HL-60/S4 treated with retinoic acid at 250 ng/mL for 4 days and 3 days (cell line): ENCODE results near the gene RERE.

Experiments used
- in situ Hi-C: fragments of 300-500 bp; cut with MboI; formaldehyde crosslinking; loops from 2 replicates; pipeline ENCODE4 v1.7.0; 2022; ENCODE audit warnings: low sequenced_read_pairs

RERE gene

DNA sequence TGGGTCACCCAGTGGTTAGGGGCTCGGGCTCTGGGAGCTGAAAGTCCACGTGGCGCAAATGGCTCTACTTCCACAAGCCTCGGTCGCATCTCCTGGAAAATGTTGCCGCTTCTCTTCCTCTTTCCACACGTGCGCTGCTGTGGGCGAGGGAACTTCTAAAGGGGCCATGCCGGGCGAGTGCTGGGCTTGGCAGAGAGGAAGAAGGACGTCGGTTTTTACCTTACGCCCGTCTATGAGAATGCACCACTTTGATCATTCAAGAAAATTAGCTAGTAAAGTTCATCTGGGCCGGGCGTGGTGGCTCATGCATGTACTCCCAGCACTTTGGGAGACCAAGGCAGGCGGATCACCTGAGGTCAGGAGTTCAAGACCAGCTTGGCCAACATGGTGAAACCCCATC is 489.2 kb downstream of the RERE start:
- in situ Hi-C loops, result no loop called here

DNA sequence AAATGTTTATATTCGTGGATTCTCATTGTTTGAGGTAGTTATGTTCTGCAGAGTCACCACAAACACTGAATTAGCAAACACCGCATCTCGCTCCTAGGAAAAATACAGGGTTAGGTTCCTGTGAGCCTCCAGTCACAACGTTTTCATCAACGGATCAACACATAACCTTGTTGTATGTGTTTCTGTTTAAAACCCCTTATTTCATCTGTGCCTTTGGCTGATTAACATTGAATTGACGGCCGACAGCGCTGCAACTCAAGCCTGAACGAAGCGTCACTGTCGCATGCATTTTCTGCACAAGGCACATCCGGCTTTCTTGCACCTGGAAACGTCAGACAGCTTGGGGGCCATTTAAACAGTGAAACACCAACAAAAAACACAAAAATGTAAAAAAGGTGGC is 491.2 kb downstream of the RERE start:
- in situ Hi-C loops, result no loop called here

GRCh38 chr1:8325771-8326170 is 491.7 kb downstream of the RERE start:
- in situ Hi-C loops, result no loop called here

DNA sequence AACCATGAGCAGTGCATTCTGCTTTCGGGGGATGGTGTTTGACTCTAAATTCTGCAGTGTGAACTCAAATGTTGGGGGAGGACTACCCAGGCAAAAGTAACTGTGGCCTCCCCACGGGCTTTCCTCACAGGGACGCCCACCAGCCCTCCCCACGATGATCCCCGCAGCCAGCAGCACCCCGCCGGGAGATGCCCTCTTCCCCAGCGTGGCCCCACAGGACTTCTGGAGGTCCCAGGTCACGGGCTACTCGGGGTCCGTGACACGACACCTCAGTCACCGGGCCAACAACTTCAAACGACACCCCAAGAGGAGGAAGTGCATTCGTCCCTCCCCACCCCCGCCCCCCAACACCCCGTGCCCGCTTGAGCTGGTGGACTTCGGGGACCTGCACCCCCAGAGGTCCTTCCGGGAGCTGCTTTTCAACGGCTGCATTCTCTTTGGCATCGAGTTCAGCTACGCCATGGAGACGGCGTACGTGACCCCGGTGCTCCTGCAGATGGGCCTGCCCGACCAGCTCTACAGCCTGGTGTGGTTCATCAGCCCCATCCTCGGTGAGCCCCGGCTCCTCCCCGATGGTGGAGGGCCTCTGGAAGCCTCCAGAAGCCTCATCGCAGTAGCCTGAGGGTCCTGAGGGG is 493.1 kb downstream of the RERE start:
- in situ Hi-C loops, result loop anchor here (25.0 kb wide), 2 partner anchors 312 to 662 kb away; no protein-coding TSS in a partner anchor

DNA sequence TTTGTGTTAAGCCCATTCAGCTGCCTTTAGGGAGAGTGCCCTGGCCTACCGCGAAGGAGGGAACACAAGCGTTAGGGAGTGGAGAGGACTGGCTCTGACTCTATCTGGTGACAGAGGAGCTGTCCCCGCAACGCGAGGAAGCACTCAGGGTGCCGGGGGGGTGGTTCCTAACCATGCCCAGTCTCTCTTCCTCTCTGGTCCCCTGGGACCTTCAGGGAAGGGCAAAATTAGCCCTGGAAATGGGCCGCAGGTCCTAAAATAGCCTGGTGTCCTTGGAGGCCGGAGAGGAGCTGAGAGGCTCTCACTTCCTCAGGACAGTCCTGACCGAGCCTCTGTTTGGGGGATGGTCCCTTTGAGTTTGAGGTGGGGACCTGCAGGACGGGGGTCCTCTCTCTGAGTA is 493.7 kb downstream of the RERE start:
- in situ Hi-C loops, result loop anchor here (25.0 kb wide), 2 partner anchors 311 to 661 kb away; no protein-coding TSS in a partner anchor

DNA sequence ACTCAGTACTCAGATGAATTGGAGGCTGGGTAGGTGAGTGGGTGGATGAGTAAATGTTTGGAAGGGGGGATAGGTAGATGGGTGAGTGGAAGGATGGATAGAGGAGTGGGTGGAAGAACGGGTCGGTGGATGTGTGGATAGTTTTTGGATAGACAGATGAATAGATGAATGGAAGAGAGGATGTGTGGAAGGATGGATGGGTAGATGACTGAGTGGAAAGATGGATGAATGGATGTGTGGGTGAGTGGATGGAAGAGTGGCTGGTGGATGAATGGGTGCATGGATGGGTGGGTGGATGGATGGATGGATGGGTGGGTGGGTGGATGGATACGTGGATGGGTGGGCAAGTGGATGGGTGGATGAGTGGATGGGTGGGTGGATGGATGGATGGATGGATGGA is 495.8 kb downstream of the RERE start:
- in situ Hi-C loops, result loop anchor here (25.0 kb wide), 2 partner anchors 309 to 659 kb away; no protein-coding TSS in a partner anchor

DNA sequence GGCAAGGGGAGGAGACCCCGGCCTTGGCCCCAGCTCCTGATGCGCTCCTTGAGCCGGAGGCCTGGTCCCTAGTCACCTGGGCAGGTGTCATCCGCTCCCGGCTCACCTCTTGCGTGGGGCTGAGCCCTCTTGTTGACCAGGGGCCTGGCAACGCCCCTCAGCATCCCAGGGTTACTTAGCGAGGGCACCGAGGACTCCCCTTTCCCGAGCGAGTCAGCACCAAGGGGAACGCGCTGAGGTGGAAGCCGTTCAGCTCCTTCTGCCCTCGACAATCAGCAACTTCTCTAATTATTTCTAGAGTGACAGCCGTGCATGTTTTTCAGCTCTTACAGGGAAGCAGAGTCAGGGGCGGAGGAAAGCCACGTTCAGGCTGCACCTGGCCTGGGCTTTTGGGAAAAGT is 499.0 kb downstream of the RERE start:
- in situ Hi-C loops, result loop anchor here (25.0 kb wide), 2 partner anchors 306 to 656 kb away; no protein-coding TSS in a partner anchor

DNA sequence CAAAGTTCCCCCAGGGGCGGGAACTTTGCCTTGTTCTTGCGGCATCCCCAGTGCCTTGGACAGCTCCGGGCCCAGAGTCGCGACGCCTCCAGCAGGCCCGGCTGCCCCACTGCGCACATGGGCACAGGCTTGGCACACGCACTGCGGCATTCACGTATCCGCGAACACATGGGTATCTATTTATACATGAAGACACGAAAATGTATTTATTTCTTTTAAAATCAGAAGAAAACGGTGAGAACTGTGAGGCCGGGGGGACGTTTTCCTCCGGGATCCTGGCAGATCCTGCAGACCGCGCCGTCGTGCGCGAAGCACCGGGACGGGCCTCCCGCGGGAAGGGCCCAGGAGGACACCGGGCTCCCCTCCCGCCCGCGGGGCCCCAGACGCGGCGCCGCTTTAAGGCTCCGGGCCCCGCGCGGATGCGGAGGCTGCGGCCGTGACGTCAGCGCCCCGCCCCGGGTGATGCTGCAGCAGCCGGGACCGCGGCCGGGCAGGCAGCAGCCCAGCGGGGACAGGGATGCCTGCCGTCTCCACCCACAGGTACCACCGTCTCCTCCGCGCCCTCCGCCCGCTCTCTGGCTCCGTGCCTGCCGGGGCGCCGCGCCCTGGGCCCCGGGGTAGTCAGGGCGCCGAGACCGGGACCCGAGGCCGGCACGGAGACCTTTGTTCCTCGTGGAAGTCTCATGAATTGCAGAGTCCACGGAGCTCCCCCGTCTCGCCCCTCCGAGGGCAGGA is 499.6 kb downstream of the RERE start, which contains the start of gene SLC45A1:
SLC45A1 (plus strand) TSS at position 468 of the 735 bp plus-strand sequence. CDS start 6,216 bp downstream, outside the sequence.
- in situ Hi-C loops, result loop anchor here (25.0 kb wide), 2 partner anchors 306 to 656 kb away; no protein-coding TSS in a partner anchor

GRCh38 chr1:8315573-8316475 is 501.6 kb downstream of the RERE start:
- in situ Hi-C loops, result loop anchor here (25.0 kb wide), 2 partner anchors 304 to 654 kb away; no protein-coding TSS in a partner anchor

- in situ Hi-C loops, result loop anchor here (25.0 kb wide), 2 partner anchors 302 to 652 kb away; no protein-coding TSS in a partner anchor
Measured at GRCh38 chr1:8314346-8315280, 502.8 kb downstream of the RERE start.

GRCh38 chr1:8313231-8313630 is 504.2 kb downstream of the RERE start:
- in situ Hi-C loops, result loop anchor here (25.0 kb wide), 2 partner anchors 301 to 651 kb away; no protein-coding TSS in a partner anchor

DNA sequence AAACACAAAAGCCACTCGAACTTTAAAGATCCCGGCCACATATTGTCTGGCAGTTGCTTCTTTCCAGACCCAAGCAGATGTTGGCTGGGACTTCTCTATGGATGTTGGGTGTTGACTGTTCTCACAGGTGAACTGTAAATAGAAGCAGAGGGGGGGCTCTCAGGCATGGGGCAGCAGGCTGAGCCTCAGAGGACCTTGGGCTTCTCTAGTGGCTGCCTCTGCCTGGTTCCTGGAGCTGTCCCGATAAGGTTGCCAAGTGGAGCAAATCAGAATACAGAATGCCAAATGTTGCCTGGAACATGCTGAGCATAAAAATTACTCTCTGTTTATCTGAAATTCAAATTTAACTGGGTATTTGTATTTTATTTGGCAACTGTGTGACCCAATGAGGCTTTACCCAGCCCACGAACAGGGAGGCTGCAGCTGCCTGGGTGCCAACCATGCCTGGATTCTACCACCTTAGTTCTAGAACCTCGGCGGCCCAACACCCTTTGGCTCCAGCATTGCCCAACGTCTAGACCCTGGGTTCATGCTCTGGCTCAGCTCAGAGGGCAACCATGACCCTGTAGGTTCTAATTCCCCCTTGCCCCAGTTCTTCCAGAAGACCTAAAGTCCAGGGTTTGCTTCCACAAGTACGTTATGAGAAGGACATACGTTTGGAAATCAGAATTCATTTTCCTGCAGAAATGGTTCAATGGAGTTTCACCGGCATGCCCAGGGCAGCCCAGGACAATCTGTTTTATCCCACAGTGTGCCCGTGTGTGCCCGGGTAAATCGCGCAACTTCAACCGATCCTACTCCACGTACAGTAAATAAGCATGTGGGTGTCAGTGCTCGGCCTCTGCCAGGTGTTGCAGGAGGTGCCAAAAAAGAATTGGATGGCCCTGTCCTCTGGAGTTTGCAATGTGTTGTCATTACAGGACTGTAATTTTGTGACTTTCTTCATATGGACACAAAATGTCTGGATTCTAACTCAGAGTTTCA is 504.9 kb downstream of the RERE start:
- in situ Hi-C loops, result loop anchor here (25.0 kb wide), 2 partner anchors 300 to 650 kb away; no protein-coding TSS in a partner anchor

DNA sequence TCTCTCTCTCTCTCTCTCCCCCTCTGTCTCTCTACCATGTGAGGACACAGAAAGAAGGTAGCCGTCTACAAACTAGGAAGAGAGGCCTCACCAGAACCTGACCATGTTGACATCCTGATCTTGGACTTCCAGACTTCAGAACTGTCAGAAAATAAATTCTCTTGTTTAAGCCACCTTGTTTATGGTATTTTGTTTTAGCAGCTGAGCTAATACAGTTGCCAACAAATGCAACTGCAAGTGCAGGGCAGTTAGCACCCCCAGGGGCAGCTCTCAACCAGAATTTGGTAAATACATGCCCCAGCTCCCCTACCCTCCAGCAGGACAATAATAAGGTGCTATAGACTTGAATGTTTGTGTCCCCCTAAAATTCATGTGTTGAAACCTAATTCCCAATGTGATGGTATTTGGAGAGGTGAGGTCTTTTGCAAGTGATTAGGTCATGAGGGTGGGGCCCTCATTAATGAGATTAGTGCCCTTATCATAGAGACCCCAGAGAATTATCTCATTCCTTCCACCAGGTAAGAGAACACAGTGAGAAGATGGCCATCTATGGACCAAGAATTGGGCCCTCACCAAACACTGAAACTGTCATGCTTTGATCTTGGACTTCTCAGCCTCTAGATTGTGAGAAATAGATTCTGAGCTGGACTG is 506.2 kb downstream of the RERE start:
- in situ Hi-C loops, result loop anchor here (25.0 kb wide), 2 partner anchors 299 to 649 kb away; no protein-coding TSS in a partner anchor

DNA sequence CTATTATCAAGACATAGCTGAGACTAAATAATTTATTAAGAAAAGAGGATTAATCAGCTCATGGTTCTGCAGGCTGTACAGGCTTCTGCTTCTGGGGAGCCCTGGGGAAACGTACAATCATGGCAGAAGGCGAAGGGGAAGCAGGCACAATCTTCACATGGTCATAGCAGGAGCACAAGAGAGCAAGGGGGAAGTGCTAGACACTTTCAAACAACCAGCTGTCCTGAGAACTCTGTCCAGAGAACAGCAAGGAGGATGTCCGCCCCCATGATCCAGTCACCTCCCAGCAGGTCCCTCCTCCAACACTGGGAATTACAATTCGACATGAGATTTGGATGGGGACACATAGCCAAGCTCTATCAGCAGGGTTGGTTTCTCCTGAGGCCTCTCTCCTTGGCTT is 509.8 kb downstream of the RERE start:
- in situ Hi-C loops, result loop anchor here (25.0 kb wide), 2 partner anchors 295 to 645 kb away; no protein-coding TSS in a partner anchor

DNA sequence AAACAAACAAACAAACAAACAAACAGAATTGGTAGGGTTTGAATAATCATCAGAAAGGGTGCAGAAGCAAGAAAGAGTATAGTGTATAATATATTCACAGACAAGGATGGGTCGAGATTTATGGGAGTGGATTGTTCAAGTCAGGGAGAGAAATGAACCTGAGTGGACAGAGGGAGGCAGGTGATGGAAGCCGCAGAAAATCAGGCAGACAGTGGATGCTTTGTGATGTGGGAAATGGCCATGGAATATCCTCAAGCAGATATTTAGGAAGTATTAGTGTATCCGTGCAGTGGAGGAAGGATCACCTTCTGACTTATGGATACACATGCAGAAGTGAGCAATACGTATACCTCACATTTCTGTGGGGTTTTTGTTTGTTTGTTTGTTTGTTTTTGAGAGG is 513.6 kb downstream of the RERE start:
- in situ Hi-C loops, result loop anchor here (25.0 kb wide), 2 partner anchors 292 to 642 kb away; no protein-coding TSS in a partner anchor

GRCh38 chr1:8303141-8303540 is 514.3 kb downstream of the RERE start:
- in situ Hi-C loops, result loop anchor here (25.0 kb wide), 2 partner anchors 291 to 641 kb away; no protein-coding TSS in a partner anchor
